ENCODE results near the gene ASPHD1.

The ASPHD1 gene

DNA sequence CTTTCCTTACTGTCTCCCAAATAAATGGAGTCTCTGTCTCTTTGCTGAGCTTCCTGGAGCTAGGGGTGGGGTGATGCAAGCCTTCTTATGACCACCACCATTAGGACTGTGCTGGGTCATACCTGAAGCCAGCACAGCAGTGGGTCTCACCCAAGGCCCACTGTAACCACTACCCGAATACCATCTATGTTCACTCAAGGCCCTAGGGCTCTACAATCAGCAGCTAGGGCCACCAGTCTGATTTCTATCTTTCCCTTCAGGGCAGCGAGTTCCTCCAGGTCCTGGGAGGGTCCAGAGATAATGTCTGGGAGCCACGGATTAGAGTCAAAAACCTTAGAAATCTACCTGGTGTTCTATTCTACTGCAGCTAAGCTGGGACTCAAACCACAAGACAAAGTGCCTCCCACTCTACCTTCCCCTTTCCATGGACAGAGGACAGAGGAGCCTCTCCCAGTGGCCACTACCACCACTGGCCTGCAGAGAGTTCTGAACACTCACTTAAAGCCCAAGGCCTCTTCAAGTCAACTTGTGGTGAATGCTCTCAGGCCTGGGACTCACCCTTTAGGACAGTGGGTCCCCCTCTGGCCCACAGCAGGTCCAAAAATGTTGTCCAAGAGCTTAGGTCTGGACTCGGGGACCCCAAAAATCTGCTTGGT, 50.6 kb downstream of the ASPHD1 start:
- no peak for DNase-seq

DNA sequence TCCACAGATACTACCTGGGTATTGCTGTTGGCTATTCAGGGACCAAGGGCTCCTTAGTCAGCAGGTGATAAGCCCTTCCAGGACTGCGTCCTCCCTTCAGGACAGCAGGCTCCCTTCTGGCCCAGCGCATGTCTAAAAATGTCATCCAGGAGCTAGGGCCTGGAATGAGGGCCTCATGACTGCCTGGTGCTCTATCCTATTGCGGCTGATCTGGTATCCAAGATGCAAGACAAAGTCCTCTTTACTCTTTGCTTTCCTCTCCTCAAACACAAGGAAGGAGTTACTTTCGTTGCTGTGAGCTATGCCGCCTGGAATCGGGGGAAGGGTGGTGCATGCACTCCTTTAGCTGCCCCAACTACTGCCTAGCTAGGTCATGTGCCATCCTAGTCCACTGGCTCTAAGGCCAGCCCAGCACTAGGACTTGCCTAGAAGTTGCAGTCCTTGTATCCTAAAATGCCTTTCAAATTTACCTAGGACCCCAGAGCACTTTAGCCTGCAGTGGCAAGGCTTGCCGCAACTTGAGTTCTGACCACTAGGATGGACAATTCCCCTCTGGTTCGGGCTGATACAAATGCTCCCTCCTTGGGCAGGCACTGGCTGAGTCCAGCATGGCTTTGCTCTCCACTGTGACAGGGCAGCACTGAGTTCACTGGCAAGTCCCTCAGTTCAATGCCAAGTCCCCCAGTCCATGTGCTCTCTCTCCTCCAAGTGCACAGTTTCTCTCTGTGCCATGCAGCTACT, 51.5 kb downstream of the ASPHD1 start:
- DNase-seq = no peak

Data from NCI-H1417 (cell line).